GM12874 (cell line): ENCODE results near the gene GARIN5B.

ENCODE experiments used
- CTCF ChIP-seq: IDR thresholded peaks from 2 replicates; pipeline ENCODE4 v1.5.1; 2011; ENCODE audit warnings: low read depth, mild to moderate bottlenecking, control low read depth, low read length, moderate library complexity; ENCODE audit not compliant: insufficient read depth

The GARIN5B gene

DNA sequence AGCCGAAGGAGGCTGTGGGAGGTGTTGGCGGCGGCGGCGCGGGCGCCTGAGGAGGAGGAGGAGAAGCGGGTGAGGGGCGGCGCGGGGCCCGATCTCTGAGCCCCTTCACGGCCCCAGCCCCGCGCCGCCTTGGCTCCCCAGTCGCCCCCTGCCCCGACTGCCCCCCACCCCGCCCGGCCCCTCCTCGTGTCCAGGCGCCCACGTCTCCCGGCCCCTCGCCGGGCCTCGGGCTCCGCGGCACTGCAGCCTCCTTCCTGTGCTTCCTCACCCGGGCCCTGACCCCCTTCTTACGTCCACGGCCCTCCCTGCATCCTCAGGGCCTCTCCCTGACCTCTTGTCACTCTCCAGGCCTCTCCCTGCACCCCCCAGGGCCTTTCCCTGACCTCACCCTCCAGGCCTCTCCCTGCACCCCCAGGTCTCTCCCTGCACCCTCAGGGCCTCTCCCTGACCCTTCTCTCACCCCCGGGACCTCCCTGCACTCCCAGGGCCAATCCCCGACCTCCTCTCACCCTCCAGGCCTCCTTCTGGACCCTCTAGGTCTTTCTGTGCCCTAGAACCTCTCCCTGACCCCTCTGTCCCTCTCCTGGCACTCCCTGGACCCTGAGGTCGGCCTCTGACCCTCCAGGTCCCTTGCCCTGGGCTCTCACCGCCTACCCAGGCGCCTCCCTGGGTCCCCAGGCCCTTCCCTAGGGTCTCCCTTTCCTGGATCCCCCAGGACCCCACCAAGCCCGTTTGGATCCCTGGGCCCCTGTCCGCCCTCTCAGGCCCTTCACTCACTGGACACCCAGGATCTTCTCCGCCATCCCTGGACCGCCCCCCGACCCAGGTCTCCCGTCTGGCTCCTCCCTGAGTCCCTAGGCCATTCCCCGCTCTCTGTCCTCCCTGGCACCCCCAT is 22.9 kb downstream of the GARIN5B start:
- TF ChIP-seq CTCF: no peak

DNA sequence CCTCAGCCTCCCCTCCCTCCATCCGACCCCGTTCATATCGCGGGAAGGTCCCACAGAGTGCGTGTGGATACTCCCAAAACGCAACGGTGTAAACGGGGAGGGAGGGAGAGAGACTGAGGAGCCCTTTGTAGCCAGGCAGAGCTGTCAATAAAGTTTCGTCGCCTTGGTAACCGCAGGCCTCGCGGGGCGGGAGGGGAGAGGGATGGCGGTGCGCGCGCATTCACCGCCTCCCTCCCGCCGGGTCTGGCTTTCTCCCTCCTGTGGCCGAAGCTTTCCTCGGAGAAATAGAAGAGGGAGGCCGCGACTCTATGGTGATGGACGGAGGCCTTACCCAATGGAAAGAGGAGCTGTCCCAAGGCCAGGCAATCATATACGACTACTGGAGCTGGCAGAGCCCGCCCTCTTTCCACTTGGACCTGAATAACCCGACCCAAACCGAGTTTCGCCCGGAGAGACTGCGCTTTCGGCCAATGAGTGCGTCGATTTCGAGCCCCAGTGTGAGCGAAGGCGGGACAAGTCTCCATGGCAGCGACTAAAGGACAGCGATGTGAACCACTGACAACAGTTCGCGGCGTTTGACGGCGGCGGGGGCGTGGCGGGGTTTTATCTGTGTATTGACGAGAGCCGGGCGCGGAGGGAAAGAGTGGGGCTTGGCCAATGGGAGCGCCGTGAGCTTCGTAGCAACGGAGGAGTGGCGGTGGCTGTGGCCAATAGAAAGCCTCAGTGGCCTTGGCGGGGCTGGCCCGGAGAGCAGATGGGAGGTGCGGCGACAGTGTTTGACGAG is 23.8 kb downstream of the GARIN5B start, which contains the start of gene KMT5C:
TSS of gene KMT5C (plus strand) at position 772 of the 784 bp plus-strand sequence. CDS start 2,061 bp downstream, outside the sequence.
- TF ChIP-seq CTCF: 0 out of 2 replicates have a peak, but pooled peaks have one; percentile 2

DNA sequence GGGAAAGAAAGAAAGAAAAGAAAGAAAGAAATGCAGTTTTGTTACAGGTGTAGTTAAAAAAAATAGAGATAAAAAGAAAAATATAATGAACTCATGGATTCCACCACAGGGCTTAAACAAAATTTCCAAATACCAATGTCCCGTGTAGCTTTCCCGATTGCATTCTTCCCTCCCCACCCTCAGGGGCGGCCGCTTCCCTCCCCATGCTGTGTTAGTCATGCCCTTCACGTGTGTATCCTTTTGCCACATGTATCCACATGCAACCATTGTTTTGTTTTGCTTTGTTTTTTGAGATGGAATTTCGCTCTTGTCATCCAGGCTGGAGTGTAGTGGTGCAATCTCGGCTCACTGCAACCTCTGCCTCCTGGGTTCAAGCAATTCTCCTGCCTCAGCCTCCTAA is 27.0 kb downstream of the GARIN5B start:
- no peak for TF ChIP-seq CTCF

DNA sequence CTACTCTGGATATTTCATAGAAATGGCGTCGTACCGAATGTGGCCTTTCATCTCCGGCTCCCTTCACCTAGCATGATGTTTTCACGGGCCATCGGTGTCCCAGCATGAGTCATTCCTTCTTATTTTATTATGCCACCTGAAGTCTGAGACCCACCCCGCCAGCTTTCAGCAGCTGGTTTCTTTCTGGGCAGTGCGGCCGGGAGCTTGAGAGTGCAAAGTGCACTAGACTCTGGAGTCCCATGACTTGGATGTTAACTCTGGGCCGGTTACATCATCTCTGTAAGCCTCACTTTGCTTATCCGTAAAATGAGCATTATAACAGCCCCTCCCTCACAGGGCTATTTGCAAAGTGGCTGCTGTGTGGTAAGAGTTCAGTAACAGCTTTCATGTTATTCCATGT is 29.2 kb downstream of the GARIN5B start:
- no peak for TF ChIP-seq CTCF

- no peak for TF ChIP-seq CTCF
These were observed 37.9 kb downstream of the GARIN5B start, which contains the start of gene TMEM150B for GRCh38 chr19:55325172-55325571. TSS of gene TMEM150B (minus strand) at chr19:55325341. CDS start at chr19:55321036, 4,305 bp downstream.

DNA sequence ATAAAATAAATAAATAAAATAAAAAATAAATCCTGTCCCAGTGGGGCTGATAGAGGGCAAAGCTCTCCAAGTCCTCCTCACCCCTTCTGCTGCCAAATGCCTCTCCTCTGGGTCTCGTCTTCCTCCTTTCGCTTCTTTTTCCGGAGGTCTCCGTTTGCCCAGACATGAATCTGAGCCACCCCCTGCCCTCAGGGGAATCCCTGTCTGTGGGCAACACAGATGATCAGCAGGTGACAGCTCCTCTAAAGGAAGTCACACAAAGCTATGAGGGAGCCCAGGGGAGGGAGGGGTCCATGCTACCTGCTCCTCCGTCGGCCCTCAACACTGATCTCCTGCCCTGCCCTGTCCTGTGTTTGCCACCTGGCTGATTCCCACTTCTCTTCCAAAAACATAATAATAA is 38.4 kb downstream of the GARIN5B start:
- TF ChIP-seq CTCF: no peak
